HG02588 (cell line): Measurements from ENCODE around the gene FMNL2.

ENCODE experiments used
- ATAC-seq: cut with Tn5 transposase; IDR thresholded peaks from one replicate; pipeline ENCODE4 v1.9.1; 2021; ENCODE audit warnings: mild to moderate bottlenecking, moderate library complexity; ENCODE audit not compliant: unreplicated experiment

Gene FMNL2

GRCh38 chr2:152444448-152444847 lies 109.5 kb downstream of the FMNL2 start:
- no peak for ATAC-seq

DNA sequence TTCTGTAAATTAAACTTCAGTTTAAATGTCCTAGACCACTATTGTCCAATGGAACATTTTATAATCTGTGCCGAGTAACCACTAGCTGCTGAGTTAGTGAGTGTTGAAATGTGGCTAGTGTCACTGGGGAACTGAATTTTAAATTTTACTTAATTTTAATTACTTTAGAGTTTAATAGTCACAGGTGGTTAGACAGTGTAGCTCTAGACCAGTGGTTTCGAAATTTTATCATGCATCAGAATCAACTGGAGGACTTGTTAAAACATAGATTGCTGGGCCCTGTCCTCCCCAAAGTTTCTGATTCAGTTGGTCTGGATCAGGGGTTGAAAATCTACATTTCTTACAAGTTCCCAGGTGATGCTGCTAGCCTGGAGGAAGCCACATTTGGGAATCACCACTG lies 110.4 kb downstream of the FMNL2 start:
- ATAC-seq = no peak

GRCh38 chr2:152445791-152446201 lies 110.8 kb downstream of the FMNL2 start:
- peak; percentile 45 for ATAC-seq

DNA sequence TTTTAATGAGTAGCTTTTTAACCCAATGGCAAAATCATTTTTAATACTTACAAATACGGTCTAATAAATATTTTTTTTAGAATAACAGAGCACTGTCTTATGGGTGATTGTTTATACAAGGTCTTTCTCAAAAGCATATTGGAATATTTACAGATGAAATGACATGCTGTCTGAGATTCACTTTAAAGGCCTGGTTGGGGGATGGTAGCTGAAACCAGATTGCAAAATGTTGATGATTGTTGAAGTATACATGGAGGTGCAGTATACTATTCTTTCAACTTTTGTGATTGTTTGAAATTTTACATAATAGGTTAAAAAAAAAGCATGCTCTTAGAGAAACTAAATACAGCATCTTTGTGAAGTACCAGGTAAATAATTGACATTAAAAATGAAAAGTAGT lies 111.2 kb downstream of the FMNL2 start:
- no peak for ATAC-seq

- no peak for ATAC-seq
Measured at GRCh38 chr2:152447897-152448296, 112.9 kb downstream of the FMNL2 start.

DNA sequence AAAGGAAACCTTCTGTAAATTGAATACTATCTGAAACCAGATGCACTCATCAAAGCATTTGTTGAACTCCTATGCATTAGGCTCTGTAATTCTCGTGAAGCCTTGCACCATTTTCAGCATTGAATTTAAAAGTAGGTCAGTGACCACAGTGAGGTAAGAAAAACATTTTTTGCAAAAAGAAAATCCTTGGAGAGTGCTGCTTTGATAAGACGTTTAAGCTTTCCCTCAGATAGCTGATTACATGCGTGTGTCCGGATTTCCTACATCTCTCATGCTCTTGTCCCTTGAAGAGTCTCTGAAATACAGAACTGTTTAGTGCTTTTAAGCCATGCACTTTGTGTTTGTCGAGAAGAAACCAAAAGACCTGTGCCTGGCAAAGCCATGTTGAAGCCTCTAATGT lies 113.6 kb downstream of the FMNL2 start:
- ATAC-seq = no peak

DNA sequence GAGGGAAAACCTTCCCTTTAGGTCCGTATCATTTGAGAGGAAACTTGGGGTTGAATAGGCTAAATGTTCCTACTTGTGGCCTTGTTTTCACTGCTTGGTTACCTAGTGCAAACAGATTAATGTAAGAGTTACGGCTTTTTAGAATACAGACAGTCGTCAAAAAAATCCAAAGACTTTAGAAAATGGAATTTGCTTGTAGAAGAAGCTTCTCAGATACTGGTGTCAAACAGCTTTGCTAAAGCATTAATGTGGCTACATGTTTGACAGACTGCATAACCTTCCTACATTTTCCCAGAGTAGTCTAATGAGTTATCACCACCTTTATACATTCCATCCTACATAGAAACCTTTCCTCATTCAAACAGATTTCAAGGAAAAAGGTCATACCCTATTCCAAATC lies 114.6 kb downstream of the FMNL2 start:
- no peak for ATAC-seq

- no peak for ATAC-seq
Measured at GRCh38 chr2:152450176-152450575, 115.2 kb downstream of the FMNL2 start.

GRCh38 chr2:152452256-152452973 lies 117.4 kb downstream of the FMNL2 start:
- no peak for ATAC-seq

- ATAC-seq = no peak
Measured at GRCh38 chr2:152453129-152453911, 118.3 kb downstream of the FMNL2 start.

- no peak for ATAC-seq
Measured at GRCh38 chr2:152454371-152454770, 119.4 kb downstream of the FMNL2 start.

- ATAC-seq = no peak
Measured at GRCh38 chr2:152454960-152455359, 120.0 kb downstream of the FMNL2 start.

DNA sequence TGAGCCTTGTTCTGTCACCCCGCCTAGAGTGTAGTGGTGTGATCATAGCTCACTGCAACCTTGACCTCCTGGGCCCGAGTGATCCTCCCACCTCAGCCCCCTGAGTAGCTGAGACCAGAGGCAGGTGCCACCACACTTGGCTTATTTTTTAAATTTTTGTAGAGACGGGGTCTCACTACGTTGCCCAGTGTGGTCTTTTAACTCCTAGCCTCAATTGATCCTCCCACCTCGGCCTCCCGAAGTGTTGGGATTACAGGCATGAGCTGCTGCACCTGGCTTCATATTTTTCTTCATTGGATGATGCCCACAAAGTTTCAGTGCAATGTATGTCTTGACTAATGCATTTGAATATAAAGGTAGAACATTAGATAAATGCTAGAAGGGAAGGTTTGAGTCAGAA lies 120.8 kb downstream of the FMNL2 start:
- no peak for ATAC-seq

DNA sequence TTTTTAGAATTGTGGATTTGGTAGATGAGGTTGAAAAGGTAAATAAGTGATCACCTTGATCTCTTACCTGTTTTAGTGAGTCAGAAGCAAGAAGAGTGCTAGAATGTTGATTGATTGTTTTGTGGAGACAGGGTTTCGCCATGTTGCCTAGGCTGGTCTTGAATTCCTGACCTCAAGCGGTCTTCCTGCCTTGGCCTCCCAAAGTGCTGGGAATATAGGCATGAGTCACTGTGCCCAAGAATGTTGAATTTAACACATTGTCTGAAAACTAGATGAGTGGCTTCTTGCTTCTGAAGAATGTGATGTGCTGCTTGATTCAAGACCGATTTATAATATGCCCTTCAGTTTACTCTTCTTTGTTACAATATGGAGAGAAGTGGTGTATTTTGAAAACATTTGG lies 121.3 kb downstream of the FMNL2 start:
- no peak for ATAC-seq

GRCh38 chr2:152458441-152458940 lies 123.5 kb downstream of the FMNL2 start:
- ATAC-seq = no peak

GRCh38 chr2:152459091-152459490 lies 124.1 kb downstream of the FMNL2 start:
- no peak for ATAC-seq

GRCh38 chr2:152460567-152460966 lies 125.6 kb downstream of the FMNL2 start:
- ATAC-seq = no peak

GRCh38 chr2:152462120-152462519 lies 127.1 kb downstream of the FMNL2 start:
- ATAC-seq = no peak

DNA sequence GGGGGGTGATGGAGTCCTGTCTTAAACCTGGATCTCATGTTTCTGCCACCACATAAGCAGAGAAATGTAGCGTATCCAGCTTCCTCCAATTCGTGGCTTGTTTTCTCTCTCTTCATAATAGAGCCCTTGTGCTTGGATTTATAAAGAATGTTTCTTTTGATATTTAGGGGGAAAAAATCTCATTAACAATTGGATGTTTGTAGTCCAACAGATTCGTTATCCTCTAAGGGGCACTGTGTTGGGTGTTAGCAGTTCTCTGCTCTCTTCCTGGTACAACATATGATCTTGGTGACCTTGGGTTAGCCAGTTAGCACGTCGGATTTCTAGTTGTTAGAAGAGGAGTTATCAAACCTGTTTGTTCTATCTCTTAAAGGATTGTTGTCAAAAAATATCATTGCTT lies 127.8 kb downstream of the FMNL2 start:
- ATAC-seq = no peak

GRCh38 chr2:152464851-152465470 lies 130.0 kb downstream of the FMNL2 start:
- no peak for ATAC-seq

DNA sequence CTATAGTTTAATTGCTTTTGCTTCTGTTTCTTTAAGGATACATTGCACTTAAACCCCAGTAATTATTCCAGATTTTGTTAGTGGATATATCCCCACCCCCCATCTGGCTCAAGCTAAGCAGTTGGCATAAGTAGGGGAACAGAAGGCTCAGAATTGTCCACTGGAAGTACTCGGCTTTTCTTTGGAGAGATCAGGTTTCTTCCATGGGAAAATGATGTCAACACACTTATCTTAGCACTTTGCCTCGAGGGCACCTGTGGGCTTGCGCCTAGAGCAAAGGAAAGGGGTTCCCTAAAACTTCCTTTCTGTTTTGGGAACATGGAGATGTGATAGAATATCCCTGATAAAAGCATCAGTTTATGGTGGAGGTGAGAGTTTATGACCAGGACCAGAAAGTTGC lies 130.6 kb downstream of the FMNL2 start:
- no peak for ATAC-seq

DNA sequence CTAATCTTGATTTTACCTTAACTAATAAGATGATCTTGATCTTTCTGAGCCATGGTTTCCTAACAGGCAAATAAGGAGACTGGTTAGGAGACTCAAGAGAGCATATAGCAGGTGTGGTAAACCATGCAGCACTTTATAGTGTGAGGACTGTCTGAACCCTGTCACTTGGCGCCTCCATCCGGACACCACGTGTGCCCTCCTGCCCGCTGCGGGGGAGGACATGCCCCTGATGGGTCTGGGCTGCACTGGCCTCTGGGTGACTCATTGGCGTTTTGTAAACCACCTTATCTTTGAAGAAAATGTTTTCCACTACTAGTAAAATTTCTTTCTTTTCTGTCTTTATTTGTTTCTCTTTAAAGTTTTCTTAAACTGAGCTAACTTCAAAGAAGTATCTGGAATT lies 131.1 kb downstream of the FMNL2 start:
- peak; percentile 51 for ATAC-seq
